ENCODE measurements around the gene SMCO1.

Gene SMCO1

DNA sequence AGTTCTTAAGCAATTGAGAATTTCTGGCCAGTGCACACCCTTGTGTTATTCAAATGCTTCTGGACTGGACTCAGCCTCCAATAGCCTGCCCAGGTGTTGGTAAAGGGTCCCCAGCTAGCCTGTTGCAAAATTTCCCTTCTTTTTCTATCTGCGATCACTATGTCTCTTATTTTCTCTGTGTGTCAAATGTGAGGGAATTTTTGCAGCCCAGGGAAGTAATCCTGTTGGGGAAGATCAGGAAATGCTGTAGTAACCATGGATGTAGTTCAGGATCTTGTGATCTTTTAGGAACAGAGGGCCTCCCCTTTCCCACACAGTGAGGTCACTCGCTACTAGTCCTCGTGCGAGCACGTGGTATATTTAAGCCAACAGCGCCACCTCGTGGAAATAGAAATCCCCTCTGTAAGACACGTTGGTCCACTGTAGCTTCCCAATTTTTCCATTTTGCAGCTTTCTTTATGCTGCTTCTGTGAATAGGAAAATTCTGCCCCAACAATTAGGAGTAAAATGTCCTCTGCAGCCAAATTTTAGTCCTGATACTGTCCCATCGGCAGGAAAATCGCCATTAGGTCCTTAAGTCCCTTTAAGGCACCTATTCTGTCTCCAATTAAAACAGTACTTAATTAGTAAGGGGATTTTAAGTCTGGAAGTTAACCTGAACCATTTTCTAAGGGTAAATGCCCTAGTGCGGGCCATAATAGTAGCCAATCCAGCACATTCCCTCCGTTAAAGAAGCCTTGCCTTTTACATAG, 4.0 kb upstream of the SMCO1 start:
- 47% methylated on average over 10 of the region's 12 CpGs for WGBS
- H4K91ac ChIP-seq (ENCODE audit: low read length): no peak overlapping the region

DNA sequence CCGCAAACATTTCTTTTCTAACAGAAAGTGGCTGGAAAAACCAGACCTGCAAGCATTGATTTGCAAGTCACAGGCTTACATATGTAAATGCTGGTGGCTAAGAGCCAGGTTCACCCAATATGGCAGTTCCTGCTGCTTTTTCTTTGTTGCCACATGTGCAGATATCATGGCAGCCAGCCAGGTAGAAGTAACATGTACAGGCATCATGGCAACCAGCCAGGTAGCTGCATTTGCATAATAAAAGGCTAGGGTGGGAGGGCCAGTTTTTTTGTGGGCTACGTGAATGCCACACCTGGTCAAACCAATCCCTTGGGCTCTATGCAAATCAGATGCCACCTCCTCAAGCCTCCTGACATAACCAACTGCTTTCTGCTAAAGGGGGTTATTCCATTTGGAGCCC, 2.8 kb upstream of the SMCO1 start:
- no peak overlapping the region for H2BK120ac ChIP-seq (ENCODE audit: low read depth, low read length)
- no peaks in the 10 kb centered on the region for H3K36me3 ChIP-seq (ENCODE audit: control insufficient read depth in 1 of 2, insufficient read depth in 2 of 2, low read depth in 1 of 2, low read length in 2 of 2)
- no peak overlapping the region for H3K27ac ChIP-seq (ENCODE audit: low read length, poor library complexity, severe bottlenecking)
- no peak overlapping the region for H2AK5ac ChIP-seq (ENCODE audit: low read length, severe bottlenecking)
- no peak overlapping the region for H3K23ac ChIP-seq (ENCODE audit: low read length in 2 of 2)
- no peak overlapping the region for H3K4ac ChIP-seq (ENCODE audit: low read depth in 1 of 2, low read length in 2 of 2)
- H3K18ac ChIP-seq (ENCODE audit: low read depth in 1 of 2, low read length in 2 of 2): no peak overlapping the region
- H4K91ac ChIP-seq (ENCODE audit: low read length): no peak overlapping the region
- WGBS: 88% methylated on average over 2 of the region's 2 CpGs
- H2AFZ ChIP-seq (ENCODE audit: low read depth, low read length): no peak overlapping the region
- no peak overlapping the region for H2BK15ac ChIP-seq (ENCODE audit: low read depth, poor library complexity, severe bottlenecking)
- H3K4me3 ChIP-seq (ENCODE audit: insufficient read depth in 1 of 2, low read depth in 1 of 2, low read length in 2 of 2): no peak overlapping the region
- H4K8ac ChIP-seq (ENCODE audit: low read length): no peak overlapping the region
- no peaks in the 10 kb centered on the region for H3K4me1 ChIP-seq (ENCODE audit: control insufficient read depth, insufficient read depth, low read depth, low read length)
- H3K4me2 ChIP-seq (ENCODE audit: low read length, poor library complexity, severe bottlenecking): no peak overlapping the region
- H2BK12ac ChIP-seq (ENCODE audit: low read length in 2 of 2): no peak overlapping the region
- H3K27me3 ChIP-seq (ENCODE audit: control insufficient read depth in 1 of 2, insufficient read depth in 1 of 2, low read length in 2 of 2): no peaks in the 10 kb centered on the region
- H3K9me3 ChIP-seq (ENCODE audit: control insufficient read depth, low read length): peaks cover 23% of the 10 kb centered on the region
- H3K79me1 ChIP-seq (replicated peaks; ENCODE audit: low read length, poor library complexity, severe bottlenecking): no peaks in the 10 kb centered on the region
- no peak overlapping the region for H3K9ac ChIP-seq (ENCODE audit: low read length)
- DNase-seq: no peak
- H3K14ac ChIP-seq (ENCODE audit: low read length in 2 of 2): no peak overlapping the region
- H2BK5ac ChIP-seq (ENCODE audit: low read depth, low read length, poor library complexity, severe bottlenecking): no peak overlapping the region

More for the DNA sequence above, 4.0 kb upstream of the SMCO1 start:
- Histone ChIP-seq H3K4me2 (ENCODE audit: low read length, poor library complexity, severe bottlenecking) (no peak overlapping the region), H3K23ac (ENCODE audit: low read length in 2 of 2) (no peak overlapping the region), H3K4ac (ENCODE audit: low read depth in 1 of 2, low read length in 2 of 2) (no peak overlapping the region), H2BK12ac (ENCODE audit: low read length in 2 of 2) (no peak overlapping the region), H2AK5ac (ENCODE audit: low read length, severe bottlenecking) (no peak overlapping the region), H2BK120ac (ENCODE audit: low read depth, low read length) (no peak overlapping the region), H3K4me1 (ENCODE audit: control insufficient read depth, insufficient read depth, low read depth, low read length) (no peaks in the 10 kb centered on the region), H4K8ac (ENCODE audit: low read length) (no peak overlapping the region), H2BK5ac (ENCODE audit: low read depth, low read length, poor library complexity, severe bottlenecking) (no peak overlapping the region), H3K27me3 (ENCODE audit: control insufficient read depth in 1 of 2, insufficient read depth in 1 of 2, low read length in 2 of 2) (no peaks in the 10 kb centered on the region), H3K36me3 (ENCODE audit: control insufficient read depth in 1 of 2, insufficient read depth in 2 of 2, low read depth in 1 of 2, low read length in 2 of 2) (no peaks in the 10 kb centered on the region), H3K4me3 (ENCODE audit: insufficient read depth in 1 of 2, low read depth in 1 of 2, low read length in 2 of 2) (no peak overlapping the region), H2AFZ (ENCODE audit: low read depth, low read length) (no peak overlapping the region), H3K9me3 (ENCODE audit: control insufficient read depth, low read length) (peaks cover 23% of the 10 kb centered on the region), H3K9ac (ENCODE audit: low read length) (peak overlapping the region; percentile 55), H3K14ac (ENCODE audit: low read length in 2 of 2) (no peak overlapping the region), H3K18ac (ENCODE audit: low read depth in 1 of 2, low read length in 2 of 2) (no peak overlapping the region), H3K27ac (ENCODE audit: low read length, poor library complexity, severe bottlenecking) (no peak overlapping the region), H2BK15ac (ENCODE audit: low read depth, poor library complexity, severe bottlenecking) (no peak overlapping the region), H3K79me1 (replicated peaks; ENCODE audit: low read length, poor library complexity, severe bottlenecking) (no peaks in the 10 kb centered on the region)
- DNase-seq: peak; percentile 64

GRCh38 chr3:196517162-196517800, 2.1 kb upstream of the SMCO1 start:
- no peak overlapping the region for H4K91ac ChIP-seq (ENCODE audit: low read length)
- WGBS: 100% methylated on average over 1 of the region's 2 CpGs

GRCh38 chr3:196514350-196514716, 813 bp downstream of the SMCO1 start:
- H2AFZ ChIP-seq (ENCODE audit: low read depth, low read length): no peak overlapping the region
- no peak overlapping the region for H2BK12ac ChIP-seq (ENCODE audit: low read length in 2 of 2)
- DNase-seq: no peak

More at GRCh38 chr3:196517162-196517800, 2.1 kb upstream of the SMCO1 start:
- H3K27me3 ChIP-seq (ENCODE audit: control insufficient read depth in 1 of 2, insufficient read depth in 1 of 2, low read length in 2 of 2): no peaks in the 10 kb centered on the region
- H3K9me3 ChIP-seq (ENCODE audit: control insufficient read depth, low read length): peaks cover 23% of the 10 kb centered on the region
- no peak overlapping the region for H2BK12ac ChIP-seq (ENCODE audit: low read length in 2 of 2)
- no peaks in the 10 kb centered on the region for H3K4me1 ChIP-seq (ENCODE audit: control insufficient read depth, insufficient read depth, low read depth, low read length)
- no peak overlapping the region for H3K4me2 ChIP-seq (ENCODE audit: low read length, poor library complexity, severe bottlenecking)
- no peak for DNase-seq
- no peak overlapping the region for H4K8ac ChIP-seq (ENCODE audit: low read length)
- H3K18ac ChIP-seq (ENCODE audit: low read depth in 1 of 2, low read length in 2 of 2): no peak overlapping the region
- H3K4ac ChIP-seq (ENCODE audit: low read depth in 1 of 2, low read length in 2 of 2): no peak overlapping the region
- no peak overlapping the region for H3K9ac ChIP-seq (ENCODE audit: low read length)
- H3K79me1 ChIP-seq (replicated peaks; ENCODE audit: low read length, poor library complexity, severe bottlenecking): no peaks in the 10 kb centered on the region
- no peak overlapping the region for H2BK5ac ChIP-seq (ENCODE audit: low read depth, low read length, poor library complexity, severe bottlenecking)
- no peak overlapping the region for H2BK15ac ChIP-seq (ENCODE audit: low read depth, poor library complexity, severe bottlenecking)
- no peak overlapping the region for H2AK5ac ChIP-seq (ENCODE audit: low read length, severe bottlenecking)
- no peaks in the 10 kb centered on the region for H3K36me3 ChIP-seq (ENCODE audit: control insufficient read depth in 1 of 2, insufficient read depth in 2 of 2, low read depth in 1 of 2, low read length in 2 of 2)
- no peak overlapping the region for H3K4me3 ChIP-seq (ENCODE audit: insufficient read depth in 1 of 2, low read depth in 1 of 2, low read length in 2 of 2)
- no peak overlapping the region for H2BK120ac ChIP-seq (ENCODE audit: low read depth, low read length)
- H3K23ac ChIP-seq (ENCODE audit: low read length in 2 of 2): no peak overlapping the region
- H3K14ac ChIP-seq (ENCODE audit: low read length in 2 of 2): no peak overlapping the region
- H3K27ac ChIP-seq (ENCODE audit: low read length, poor library complexity, severe bottlenecking): no peak overlapping the region
- no peak overlapping the region for H2AFZ ChIP-seq (ENCODE audit: low read depth, low read length)

More at GRCh38 chr3:196514350-196514716, 813 bp downstream of the SMCO1 start:
- Histone ChIP-seq H3K79me1 (replicated peaks; ENCODE audit: low read length, poor library complexity, severe bottlenecking) (no peaks in the 10 kb centered on the region), H3K4ac (ENCODE audit: low read depth in 1 of 2, low read length in 2 of 2) (no peak overlapping the region), H3K14ac (ENCODE audit: low read length in 2 of 2) (no peak overlapping the region), H3K23ac (ENCODE audit: low read length in 2 of 2) (no peak overlapping the region), H3K27me3 (ENCODE audit: control insufficient read depth in 1 of 2, insufficient read depth in 1 of 2, low read length in 2 of 2) (no peaks in the 10 kb centered on the region), H2BK120ac (ENCODE audit: low read depth, low read length) (no peak overlapping the region), H4K8ac (ENCODE audit: low read length) (no peak overlapping the region), H2BK5ac (ENCODE audit: low read depth, low read length, poor library complexity, severe bottlenecking) (no peak overlapping the region), H4K91ac (ENCODE audit: low read length) (no peak overlapping the region), H2AK5ac (ENCODE audit: low read length, severe bottlenecking) (no peak overlapping the region), H3K4me2 (ENCODE audit: low read length, poor library complexity, severe bottlenecking) (no peak overlapping the region), H3K4me1 (ENCODE audit: control insufficient read depth, insufficient read depth, low read depth, low read length) (no peaks in the 10 kb centered on the region), H3K18ac (ENCODE audit: low read depth in 1 of 2, low read length in 2 of 2) (no peak overlapping the region), H3K9ac (ENCODE audit: low read length) (peak overlapping the region; percentile 34), H3K9me3 (ENCODE audit: control insufficient read depth, low read length) (peaks cover under 1% of the 10 kb centered on the region), H3K27ac (ENCODE audit: low read length, poor library complexity, severe bottlenecking) (no peak overlapping the region), H3K36me3 (ENCODE audit: control insufficient read depth in 1 of 2, insufficient read depth in 2 of 2, low read depth in 1 of 2, low read length in 2 of 2) (no peaks in the 10 kb centered on the region), H3K4me3 (ENCODE audit: insufficient read depth in 1 of 2, low read depth in 1 of 2, low read length in 2 of 2) (no peak overlapping the region), H2BK15ac (ENCODE audit: low read depth, poor library complexity, severe bottlenecking) (no peak overlapping the region)
- 100% methylated on average over 1 of the region's 1 CpG for WGBS
